Measurements from ENCODE around the gene PAFAH2. TPM values are rescaled to one million over a fixed set of nuclear protein-coding genes. Genes with fewer than 3 reads are reported as not detected.

PAFAH2 gene
- total RNA-seq, 1 donor from 2014 or later: 6.3 TPM

DNA sequence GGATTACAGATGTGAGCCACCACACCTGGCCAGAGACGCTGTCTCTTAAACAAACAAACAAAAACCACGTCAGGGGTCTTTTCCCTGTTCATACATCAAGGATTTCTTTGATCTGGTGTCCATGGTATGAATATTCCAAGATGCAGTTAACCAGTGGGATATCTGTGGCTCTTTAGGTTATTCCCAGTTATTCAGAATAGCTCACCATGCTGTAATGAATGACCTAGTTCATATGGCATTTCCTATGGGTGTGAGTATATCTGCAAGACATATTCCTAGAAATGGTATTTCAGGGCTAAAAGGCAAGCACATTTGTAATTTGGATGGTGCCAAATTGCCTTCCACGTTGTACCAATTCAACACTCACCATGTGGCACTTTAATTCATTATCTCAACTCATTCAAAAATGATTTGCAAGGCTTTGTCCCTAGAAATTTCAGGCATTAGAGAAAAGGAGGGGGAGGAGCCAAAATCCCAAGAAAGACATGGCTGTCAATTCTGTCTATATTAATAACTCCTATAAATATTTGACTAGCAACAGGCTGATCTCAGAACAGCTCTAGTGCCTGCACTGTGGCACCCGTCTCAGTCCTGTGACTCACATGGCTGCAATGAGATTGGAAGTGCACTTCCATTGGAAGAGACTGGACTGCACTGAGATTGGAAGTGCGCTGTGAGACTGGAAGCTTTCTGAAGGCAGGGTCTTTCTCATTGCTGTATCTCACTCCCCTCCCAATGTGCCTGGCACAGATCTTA, 85.6 kb downstream of the PAFAH2 start:
- Mint-ChIP-seq H3K36me3 (ENCODE audit: unreplicated experiment) (no peaks in the 10 kb centered on the region), H3K27ac (ENCODE audit: unreplicated experiment) (no peak overlapping the region), H3K27me3 (ENCODE audit: unreplicated experiment) (peaks cover 9% of the 10 kb centered on the region), H3K4me3 (ENCODE audit: unreplicated experiment) (no peak overlapping the region), H3K4me1 (ENCODE audit: low read depth, unreplicated experiment) (peaks cover 15% of the 10 kb centered on the region), H3K9me3 (ENCODE audit: unreplicated experiment) (peaks cover 6% of the 10 kb centered on the region)
- DNase-seq: no peak
- TF ChIP-seq, protein P1, sequence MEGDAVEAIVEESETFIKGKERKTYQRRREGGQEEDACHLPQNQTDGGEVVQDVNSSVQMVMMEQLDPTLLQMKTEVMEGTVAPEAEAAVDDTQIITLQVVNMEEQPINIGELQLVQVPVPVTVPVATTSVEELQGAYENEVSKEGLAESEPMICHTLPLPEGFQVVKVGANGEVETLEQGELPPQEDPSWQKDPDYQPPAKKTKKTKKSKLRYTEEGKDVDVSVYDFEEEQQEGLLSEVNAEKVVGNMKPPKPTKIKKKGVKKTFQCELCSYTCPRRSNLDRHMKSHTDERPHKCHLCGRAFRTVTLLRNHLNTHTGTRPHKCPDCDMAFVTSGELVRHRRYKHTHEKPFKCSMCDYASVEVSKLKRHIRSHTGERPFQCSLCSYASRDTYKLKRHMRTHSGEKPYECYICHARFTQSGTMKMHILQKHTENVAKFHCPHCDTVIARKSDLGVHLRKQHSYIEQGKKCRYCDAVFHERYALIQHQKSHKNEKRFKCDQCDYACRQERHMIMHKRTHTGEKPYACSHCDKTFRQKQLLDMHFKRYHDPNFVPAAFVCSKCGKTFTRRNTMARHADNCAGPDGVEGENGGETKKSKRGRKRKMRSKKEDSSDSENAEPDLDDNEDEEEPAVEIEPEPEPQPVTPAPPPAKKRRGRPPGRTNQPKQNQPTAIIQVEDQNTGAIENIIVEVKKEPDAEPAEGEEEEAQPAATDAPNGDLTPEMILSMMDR (IDR thresholded peaks at IDR 0.05; ENCODE audit: partially characterized antibody, unreplicated experiment): no peak

DNA sequence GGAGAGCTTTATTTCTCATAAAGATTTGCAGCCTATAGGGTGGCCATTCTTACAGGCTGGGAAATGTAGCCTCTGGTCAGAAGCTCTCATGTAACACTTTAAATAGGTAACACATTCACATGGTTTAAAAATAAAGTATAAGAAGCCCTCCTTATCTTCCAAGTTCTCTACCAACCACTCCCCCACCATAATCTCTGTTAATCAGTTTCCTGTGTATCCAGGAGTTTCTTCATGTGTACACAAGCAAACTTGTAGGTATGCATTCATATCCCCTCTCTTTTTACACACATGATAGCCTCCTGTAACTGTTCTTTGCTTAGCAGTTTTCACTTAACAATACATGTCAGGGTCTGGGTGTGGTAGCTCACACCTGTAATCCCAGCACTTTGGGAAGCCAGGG, 86.7 kb downstream of the PAFAH2 start:
- no peak overlapping the region for H3K27ac Mint-ChIP-seq (ENCODE audit: unreplicated experiment)
- H3K36me3 Mint-ChIP-seq (ENCODE audit: unreplicated experiment): no peaks in the 10 kb centered on the region
- no peak overlapping the region for H3K4me3 Mint-ChIP-seq (ENCODE audit: unreplicated experiment)
- H3K27me3 Mint-ChIP-seq (ENCODE audit: unreplicated experiment): peaks cover 15% of the 10 kb centered on the region
- DNase-seq: no peak
- H3K9me3 Mint-ChIP-seq (ENCODE audit: unreplicated experiment): peaks cover 13% of the 10 kb centered on the region
- TF ChIP-seq, protein P1 (IDR thresholded peaks at IDR 0.05; ENCODE audit: partially characterized antibody, unreplicated experiment): no peak
- H3K4me1 Mint-ChIP-seq (ENCODE audit: low read depth, unreplicated experiment): peaks cover 19% of the 10 kb centered on the region

Other genes starting within 250 kb of the PAFAH2 start
- 79.8 TPM for gene SELENON, start 197.9 kb downstream of the PAFAH2 start, total RNA-seq (ENCODE audit: unreplicated experiment)
- 70.4 TPM for gene MTFR1L, start 178.1 kb downstream of the PAFAH2 start, total RNA-seq (ENCODE audit: unreplicated experiment)
- gene AUNIP, start 138.6 kb downstream of the PAFAH2 start, total RNA-seq (ENCODE audit: unreplicated experiment): 1.3 TPM
- gene PAQR7, start 122.4 kb downstream of the PAFAH2 start, total RNA-seq (ENCODE audit: unreplicated experiment): 6.4 TPM
- 2,298 TPM for gene STMN1, start 91.6 kb downstream of the PAFAH2 start, total RNA-seq (ENCODE audit: unreplicated experiment)
- gene EXTL1, start 23.7 kb upstream of the PAFAH2 start, total RNA-seq (ENCODE audit: unreplicated experiment): 2.6 TPM
- not detected for gene SLC30A2, start 48.1 kb upstream of the PAFAH2 start, total RNA-seq (ENCODE audit: unreplicated experiment)
- gene TRIM63, start 69.6 kb upstream of the PAFAH2 start, total RNA-seq (ENCODE audit: unreplicated experiment): not detected
- 7.2 TPM for gene PDIK1L, start 113.8 kb upstream of the PAFAH2 start, total RNA-seq (ENCODE audit: unreplicated experiment)
- gene FAM110D, start 161.0 kb upstream of the PAFAH2 start, total RNA-seq (ENCODE audit: unreplicated experiment): 0.25 TPM
- not detected for gene C1orf232, start 170.9 kb upstream of the PAFAH2 start, total RNA-seq (ENCODE audit: unreplicated experiment)
- 35.9 TPM for gene ZNF593, start 171.8 kb upstream of the PAFAH2 start, total RNA-seq (ENCODE audit: unreplicated experiment)
- gene ZNF593OS, start 173.8 kb upstream of the PAFAH2 start, total RNA-seq (ENCODE audit: unreplicated experiment): 4.2 TPM
- 9.9 TPM for gene CNKSR1, start 179.4 kb upstream of the PAFAH2 start, total RNA-seq (ENCODE audit: unreplicated experiment)
- not detected for gene CATSPER4, start 192.5 kb upstream of the PAFAH2 start, total RNA-seq (ENCODE audit: unreplicated experiment)
- gene CEP85, start 236.1 kb upstream of the PAFAH2 start, total RNA-seq (ENCODE audit: unreplicated experiment): 28.2 TPM

Measured in glutamatergic neuron (in vitro differentiated cells).